Neuronal stem cell (in vitro differentiated cells): ENCODE results near the gene PFDN1. TPM values are rescaled to one million over a fixed set of nuclear protein-coding genes. Genes with fewer than 3 reads are reported as not detected.
A peak's percentile ranks its signal among the peaks of the same experiment; 100 is the strongest.

Experiments used
- DNase-seq: peaks from one replicate; pipeline ENCODE4 v3.0.0-alpha.2; 2013; ENCODE audit warnings: low spot score
- H2AFZ ChIP-seq: one replicate; pipeline ENCODE4 v1.6.1; 2013; ENCODE audit warnings: mild to moderate bottlenecking, low read length, inconsistent platforms
- H2AK5ac ChIP-seq: 2 replicates; pipeline ENCODE4 v1.6.1; 2013; ENCODE audit warnings: low read depth, mild to moderate bottlenecking, inconsistent platforms, low read length, moderate library complexity, mixed read lengths
- H2BK120ac ChIP-seq: 2 replicates; pipeline ENCODE4 v1.6.1; 2013; ENCODE audit warnings: low read depth, mild to moderate bottlenecking, inconsistent platforms, low read length, moderate library complexity, mixed read lengths
- H2BK12ac ChIP-seq: one replicate; pipeline ENCODE4 v1.6.1; 2013; ENCODE audit warnings: low read length, inconsistent platforms
- H2BK15ac ChIP-seq: 2 replicates; pipeline ENCODE4 v1.6.1; 2013; ENCODE audit warnings: mild to moderate bottlenecking, low read length, inconsistent platforms, mixed read lengths
- H2BK5ac ChIP-seq: one replicate; pipeline ENCODE4 v1.6.1; 2013; ENCODE audit warnings: inconsistent platforms, mild to moderate bottlenecking, low read length, moderate library complexity
- H3K14ac ChIP-seq: one replicate; pipeline ENCODE4 v1.6.1; 2013; ENCODE audit warnings: low read length, inconsistent platforms
- H3K18ac ChIP-seq: 2 replicates; pipeline ENCODE4 v1.6.1; 2013; ENCODE audit warnings: low read length, inconsistent platforms
- H3K23ac ChIP-seq: 2 replicates; pipeline ENCODE4 v1.6.1; 2013; ENCODE audit warnings: low read depth, mild to moderate bottlenecking, mixed read lengths, low read length, inconsistent platforms; ENCODE audit not compliant: poor library complexity
- H3K27ac ChIP-seq: replicated peaks from 3 replicates; pipeline ENCODE4 v1.5.1; 2013; ENCODE audit warnings: low read length, inconsistent platforms
- H3K27me3 ChIP-seq, 3 experiments: 2 replicates each; pipeline ENCODE4 v1.6.1; 2013; ENCODE audit warnings: low read length in 3 of 3, mild to moderate bottlenecking in 2 of 3, inconsistent platforms in 1 of 3, low read depth in 1 of 3, mixed read lengths in 1 of 3, moderate library complexity in 1 of 3; ENCODE audit not compliant: control insufficient read depth in 3 of 3, insufficient read depth in 3 of 3
- H3K36me3 ChIP-seq, 2 donors: replicated peaks in 1 of 2; 2 replicates each; pipeline ENCODE4 v1.6.1; 2013; ENCODE audit warnings: low read length in 2 of 2; ENCODE audit not compliant: control insufficient read depth in 2 of 2, insufficient read depth in 2 of 2
- H3K4ac ChIP-seq: 2 replicates; pipeline ENCODE4 v1.6.1; 2013; ENCODE audit warnings: inconsistent platforms, mild to moderate bottlenecking, low read length, moderate library complexity
- H3K4me1 ChIP-seq, 2 donors: 1 replicate in 1 of 2; 2 replicates in 1 of 2; pipeline ENCODE4 v1.6.1; 2013; ENCODE audit warnings: low read length in 2 of 2, low read depth in 1 of 2; ENCODE audit not compliant: control insufficient read depth in 2 of 2, insufficient read depth in 1 of 2
- H3K4me2 ChIP-seq: one replicate; pipeline ENCODE4 v1.6.1; 2013; ENCODE audit warnings: mild to moderate bottlenecking, low read length, inconsistent platforms; ENCODE audit not compliant: insufficient read depth, poor library complexity, severe bottlenecking
- H3K4me3 ChIP-seq, 2 donors: 2 replicates each; pipeline ENCODE4 v1.5.1; 2013; ENCODE audit warnings: low read length in 2 of 2, mild to moderate bottlenecking in 2 of 2, inconsistent platforms in 1 of 2, moderate library complexity in 1 of 2
- H3K79me1 ChIP-seq: one replicate; pipeline ENCODE4 v1.6.1; 2013; ENCODE audit warnings: low read depth, mild to moderate bottlenecking, inconsistent platforms, low read length, moderate library complexity
- H3K9ac ChIP-seq: one replicate; pipeline ENCODE4 v1.6.1; 2013; ENCODE audit warnings: mild to moderate bottlenecking, low read depth, low read length, inconsistent platforms; ENCODE audit not compliant: poor library complexity
- H3K9me3 ChIP-seq, 2 donors: replicated peaks in 1 of 2; 2 replicates each; pipeline versions ENCODE3 to v1.6.1; 2013; ENCODE audit warnings: low read length in 2 of 2, mild to moderate bottlenecking in 2 of 2, inconsistent platforms in 1 of 2, low read depth in 1 of 2, mixed read lengths in 1 of 2, moderate library complexity in 1 of 2; ENCODE audit not compliant: control insufficient read depth in 2 of 2, insufficient read depth in 1 of 2
- H4K8ac ChIP-seq: one replicate; pipeline ENCODE4 v1.6.1; 2013; ENCODE audit warnings: low read depth, mild to moderate bottlenecking, inconsistent platforms, low read length, moderate library complexity
- H4K91ac ChIP-seq: one replicate; pipeline ENCODE4 v1.6.1; 2013; ENCODE audit warnings: low read length, low read depth, mild to moderate bottlenecking, inconsistent platforms; ENCODE audit not compliant: poor library complexity
- WGBS, 2 donors: extraction: QIAGEN DNeasy Blood & Tissue Kit; methylation state at CpG; one replicate each; pipeline ENCODE4 v1.1.7; 2013; ENCODE audit warnings: missing lambda C conversion rate in 2 of 2, mixed read lengths in 1 of 2; ENCODE audit not compliant: insufficient read length in 2 of 2, insufficient replicate concordance in 1 of 2; ENCODE audit errors: extremely low coverage in 2 of 2; 5-methylcytosine and 5-hydroxymethylcytosine counted together
- polyA plus RNA-seq, 2 experiments: library from polyadenylated mRNA; stranded (reverse); fragments of 200-250 nt; gene quantifications; one replicate each; pipeline ENCODE4 v1.2.3, GENCODE V29; 2013

PFDN1 gene
- 315 TPM for polyA plus RNA-seq (2013, experiment 1 of 2)
- polyA plus RNA-seq (2013, experiment 2 of 2) = 299 TPM

- Histone ChIP-seq H2BK15ac (no peak within 1 kb of the TSS), H3K18ac (peak within 1 kb of the TSS; percentile 53), H4K8ac (peak within 1 kb of the TSS; percentile 5), H2AK5ac (no peak within 1 kb of the TSS), H2BK5ac (no peak within 1 kb of the TSS), H3K9me3 (no peaks in the 10 kb centered on the region), H3K36me3 (peaks cover 2 to 31% of the 10 kb centered on the region in 2 donors), H3K4me3 (peak within 1 kb of the TSS; percentile 78 to 94), H3K27me3 (no peaks in the 10 kb centered on the region), H3K23ac (no peak within 1 kb of the TSS), H3K4me2 (peak within 1 kb of the TSS; percentile 72), H4K91ac (no peak within 1 kb of the TSS), H3K4ac (no peak within 1 kb of the TSS), H3K27ac (peak within 1 kb of the TSS; percentile 8), H3K9ac (peak within 1 kb of the TSS; percentile 53), H2BK120ac (no peak within 1 kb of the TSS), H3K79me1 (no peaks in the 10 kb centered on the region), H2BK12ac (no peak within 1 kb of the TSS), H3K14ac (no peak within 1 kb of the TSS), H2AFZ (peak within 1 kb of the TSS; percentile 94), H3K4me1 (peaks cover 1 to 3% of the 10 kb centered on the region in 2 donors)
- DNase-seq = peak; percentile 95
- WGBS, 2 donors = no CpG with 5 or more reads among the region's 30 CpGs
Observed at GRCh38 chr5:140302786-140303639, at the start of gene PFDN1. Gene PFDN1, minus strand, starts transcription at chr5:140303101. Its CDS starts 28 bp downstream, at chr5:140303073.

GRCh38 chr5:140351609-140352334 lies 48.9 kb upstream of the PFDN1 start:
- H3K4me1 ChIP-seq = peaks cover 0 to 4% of the 10 kb centered on the region in 2 donors
- H3K14ac ChIP-seq = no peak overlapping the region
- no peak overlapping the region for H2BK5ac ChIP-seq
- no peak overlapping the region for H3K27ac ChIP-seq
- no peaks in the 10 kb centered on the region for H3K9me3 ChIP-seq
- no peak overlapping the region for H3K4me2 ChIP-seq
- no peak overlapping the region for H3K18ac ChIP-seq
- H3K9ac ChIP-seq = no peak overlapping the region
- peaks cover 0 to 42% (median 0%) of the 10 kb centered on the region in 3 experiments for H3K27me3 ChIP-seq
- no peak overlapping the region for H3K23ac ChIP-seq
- H3K4me3 ChIP-seq = no peak overlapping the region
- no peak overlapping the region for H2BK15ac ChIP-seq
- no peaks in the 10 kb centered on the region for H3K79me1 ChIP-seq
- H3K36me3 ChIP-seq = no peaks in the 10 kb centered on the region
- H2AFZ ChIP-seq = no peak overlapping the region
- no peak overlapping the region for H2BK120ac ChIP-seq
- H4K91ac ChIP-seq = no peak overlapping the region
- peak; percentile 82 for DNase-seq
- no peak overlapping the region for H3K4ac ChIP-seq
- H2BK12ac ChIP-seq = no peak overlapping the region
- no peak overlapping the region for H4K8ac ChIP-seq
- no CpG with 5 or more reads among the region's 5 CpGs for WGBS, 2 donors
- no peak overlapping the region for H2AK5ac ChIP-seq

- Histone ChIP-seq H2BK120ac (no peak overlapping the region), H3K4ac (no peak overlapping the region), H2BK5ac (no peak overlapping the region), H2BK15ac (no peak overlapping the region), H2AK5ac (no peak overlapping the region), H3K4me3 (no peak overlapping the region), H3K23ac (no peak overlapping the region), H4K8ac (no peak overlapping the region), H3K36me3 (no peaks in the 10 kb centered on the region), H3K14ac (no peak overlapping the region), H3K79me1 (no peaks in the 10 kb centered on the region), H3K18ac (no peak overlapping the region), H2BK12ac (no peak overlapping the region), H4K91ac (no peak overlapping the region), H3K27me3 (peaks cover 0 to 40% (median 0%) of the 10 kb centered on the region in 3 experiments), H2AFZ (no peak overlapping the region), H3K27ac (no peak overlapping the region), H3K9me3 (no peaks in the 10 kb centered on the region), H3K4me2 (no peak overlapping the region), H3K9ac (no peak overlapping the region), H3K4me1 (peaks cover 0 to 8% of the 10 kb centered on the region in 2 donors)
- no peak for DNase-seq
- WGBS, 2 donors = no CpG with 5 or more reads among the region's 2 CpGs
Observed at GRCh38 chr5:140349244-140349643, 46.3 kb upstream of the PFDN1 start.

GRCh38 chr5:140348104-140348503 lies 45.2 kb upstream of the PFDN1 start:
- Histone ChIP-seq H2BK5ac (no peak overlapping the region), H2BK12ac (no peak overlapping the region), H2BK15ac (no peak overlapping the region), H3K4ac (no peak overlapping the region), H3K4me3 (no peak overlapping the region), H3K36me3 (no peaks in the 10 kb centered on the region), H2AFZ (no peak overlapping the region), H3K23ac (no peak overlapping the region), H3K9ac (no peak overlapping the region), H2BK120ac (no peak overlapping the region), H3K27ac (no peak overlapping the region), H3K4me2 (no peak overlapping the region), H2AK5ac (peak overlapping the region; percentile 36), H3K27me3 (peaks cover 0 to 40% (median 0%) of the 10 kb centered on the region in 3 experiments), H4K8ac (no peak overlapping the region), H4K91ac (no peak overlapping the region), H3K9me3 (no peaks in the 10 kb centered on the region), H3K79me1 (no peaks in the 10 kb centered on the region), H3K4me1 (peaks cover 0 to 8% of the 10 kb centered on the region in 2 donors), H3K18ac (no peak overlapping the region), H3K14ac (no peak overlapping the region)
- no peak for DNase-seq
- WGBS, 2 donors = no CpG with 5 or more reads among the region's 4 CpGs
